Activated effector memory CD4-positive, alpha-beta T cell treated with Interleukin-2 at 50 U/mL for 16 hours (primary cell): ENCODE data around the gene BIRC5.
"Not testable (repeated sequence)": the region's sequence is repeated elsewhere in the genome, so short reads cannot be mapped to it uniquely, and the experiment has no call there.

Experiments
- DNase-seq: peaks from one replicate; pipeline ENCODE4 v3.0.0-alpha.2; 2020

Gene BIRC5

GRCh38 chr17:78214016-78214705 lies at the start of gene BIRC5:
BIRC5 (plus strand) TSS chr17:78214253; CDS start chr17:78214317, 64 bp downstream.
- peak; percentile 81 for DNase-seq

DNA sequence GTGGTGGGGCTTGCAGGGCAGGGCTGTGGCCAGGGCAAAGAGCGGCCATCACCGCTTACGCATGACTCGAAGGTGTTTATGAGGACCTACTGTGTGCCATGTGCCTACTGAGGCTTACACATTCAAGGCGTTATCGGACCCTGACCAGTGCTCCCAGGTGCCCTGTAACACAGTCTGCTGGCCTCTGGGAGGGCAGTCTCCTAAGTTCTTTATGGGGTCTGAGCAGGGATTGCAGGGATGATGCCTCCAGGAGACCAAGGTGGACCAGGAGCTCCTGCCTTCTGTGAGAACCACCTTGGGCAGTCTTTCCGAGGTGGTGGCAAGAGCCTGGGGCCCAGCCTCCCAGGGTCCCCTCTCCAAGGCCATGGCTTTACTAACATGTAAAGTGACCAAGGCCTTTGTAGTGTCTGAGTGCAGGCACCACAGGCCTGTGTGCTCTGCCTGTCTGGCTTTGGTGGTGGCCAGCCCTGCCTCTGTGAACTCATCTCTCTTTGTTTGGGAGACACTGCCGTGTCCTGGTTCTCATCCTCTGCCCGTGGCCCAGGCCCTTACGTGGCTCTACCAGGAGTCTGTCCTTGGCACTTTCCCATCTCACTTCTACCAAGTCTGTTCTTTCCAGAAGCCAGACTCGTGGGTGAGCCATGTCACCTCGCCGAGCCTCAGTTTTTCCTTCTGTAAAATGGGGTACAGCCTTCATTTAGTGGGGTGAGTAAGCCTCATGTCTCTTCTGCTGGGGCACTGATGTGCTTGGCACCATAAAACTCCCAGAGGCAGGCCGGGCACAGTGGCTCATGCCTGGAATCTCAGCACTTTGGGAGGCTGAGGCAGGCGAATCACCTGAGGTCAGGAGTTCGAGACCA lies 49.1 kb upstream of the BIRC5 start:
- no peak for DNase-seq

GRCh38 chr17:78166416-78166815 lies 47.6 kb upstream of the BIRC5 start:
- no peak for DNase-seq

DNA sequence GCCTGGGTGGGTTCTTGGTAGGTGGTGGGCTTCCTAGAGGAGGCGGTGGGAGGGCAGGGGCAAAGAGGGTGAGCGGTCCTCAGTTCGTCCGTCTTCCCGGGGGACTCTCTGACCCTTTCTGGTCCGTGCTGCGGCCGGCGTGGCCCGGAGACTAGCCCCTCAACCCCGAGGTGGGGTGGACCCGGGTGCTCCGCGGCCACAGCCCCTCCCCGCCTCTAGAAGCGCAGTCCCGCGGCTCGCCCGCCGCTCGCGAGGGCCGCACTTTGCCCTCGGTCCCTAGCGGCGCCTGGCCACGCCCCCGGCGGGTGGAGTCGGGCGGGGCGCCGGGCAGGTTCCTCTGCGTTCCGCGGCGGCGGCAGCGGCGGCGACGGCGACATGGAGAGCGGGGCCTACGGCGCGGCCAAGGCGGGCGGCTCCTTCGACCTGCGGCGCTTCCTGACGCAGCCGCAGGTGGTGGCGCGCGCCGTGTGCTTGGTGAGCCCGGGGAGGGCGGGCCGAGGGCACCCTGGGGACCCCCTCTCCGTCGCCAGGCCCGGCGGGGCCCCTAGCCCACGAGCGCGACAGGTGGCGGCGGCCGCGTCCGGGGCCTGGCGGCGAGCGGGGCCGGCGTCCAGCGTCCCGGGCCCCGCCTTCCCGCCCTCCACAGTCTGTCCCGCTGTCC lies 45.7 kb upstream of the BIRC5 start, which contains the start of gene SYNGR2:
Gene SYNGR2 (plus strand): TSS at position 340 of the 661 bp plus-strand sequence. CDS start 36 bp downstream, at position 376.
- peak; percentile 83 for DNase-seq

GRCh38 chr17:78168903-78169793 lies 44.9 kb upstream of the BIRC5 start:
- DNase-seq = peak; percentile 34

GRCh38 chr17:78170692-78171590 lies 43.1 kb upstream of the BIRC5 start:
- no peak for DNase-seq

GRCh38 chr17:78171591-78172248 lies 42.3 kb upstream of the BIRC5 start:
- not testable (repeated sequence) for DNase-seq

DNA sequence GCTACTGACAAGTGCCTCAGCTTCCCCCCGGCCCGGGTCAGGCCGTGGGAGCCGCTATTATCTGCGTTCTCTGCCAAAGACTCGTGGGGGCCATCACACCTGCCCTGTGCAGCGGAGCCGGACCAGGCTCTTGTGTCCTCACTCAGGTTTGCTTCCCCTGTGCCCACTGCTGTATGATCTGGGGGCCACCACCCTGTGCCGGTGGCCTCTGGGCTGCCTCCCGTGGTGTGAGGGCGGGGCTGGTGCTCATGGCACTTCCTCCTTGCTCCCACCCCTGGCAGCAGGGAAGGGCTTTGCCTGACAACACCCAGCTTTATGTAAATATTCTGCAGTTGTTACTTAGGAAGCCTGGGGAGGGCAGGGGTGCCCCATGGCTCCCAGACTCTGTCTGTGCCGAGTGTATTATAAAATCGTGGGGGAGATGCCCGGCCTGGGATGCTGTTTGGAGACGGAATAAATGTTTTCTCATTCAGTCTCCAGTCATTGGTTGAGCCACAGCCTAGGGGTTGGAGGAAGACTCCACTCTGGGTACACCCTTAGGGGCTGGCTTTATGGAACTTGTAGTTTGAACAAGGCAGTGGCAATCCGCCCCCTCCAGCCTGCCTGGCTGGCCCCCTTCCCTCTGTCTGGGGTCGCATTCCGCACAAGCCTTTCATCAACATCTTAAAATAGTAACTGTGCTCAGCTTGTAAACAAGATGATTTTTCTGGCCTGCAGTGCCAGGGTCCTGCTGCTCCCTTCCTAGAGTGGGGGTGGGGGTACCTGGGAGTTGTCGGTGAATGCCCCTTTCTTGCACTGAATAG lies 41.6 kb upstream of the BIRC5 start:
- DNase-seq = no peak

- DNase-seq = no peak
These were observed 40.8 kb upstream of the BIRC5 start for GRCh38 chr17:78173097-78173715.

GRCh38 chr17:78174346-78174869 lies 39.6 kb upstream of the BIRC5 start:
- DNase-seq = no peak

- DNase-seq = no peak
These were observed 39.0 kb upstream of the BIRC5 start for GRCh38 chr17:78174870-78175642.

DNA sequence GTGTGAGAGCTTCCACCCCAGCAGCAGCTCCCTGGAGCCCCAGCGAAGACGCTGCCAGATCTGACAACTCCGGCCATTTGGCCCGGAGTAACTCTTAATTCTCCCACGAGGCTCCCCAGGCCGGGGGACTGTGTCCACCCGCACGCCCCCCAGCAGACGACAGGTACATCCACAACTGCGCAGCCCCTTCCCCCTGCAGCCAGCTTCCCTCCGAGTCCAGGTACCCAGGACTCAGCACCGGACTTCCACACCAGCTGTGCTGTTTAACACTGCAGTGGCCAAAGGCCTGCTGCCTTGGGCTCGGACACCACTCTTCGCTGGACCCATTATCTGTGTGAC lies 38.4 kb upstream of the BIRC5 start:
- DNase-seq = no peak

GRCh38 chr17:78176548-78177025 lies 37.5 kb upstream of the BIRC5 start:
- peak; percentile 68 for DNase-seq

DNA sequence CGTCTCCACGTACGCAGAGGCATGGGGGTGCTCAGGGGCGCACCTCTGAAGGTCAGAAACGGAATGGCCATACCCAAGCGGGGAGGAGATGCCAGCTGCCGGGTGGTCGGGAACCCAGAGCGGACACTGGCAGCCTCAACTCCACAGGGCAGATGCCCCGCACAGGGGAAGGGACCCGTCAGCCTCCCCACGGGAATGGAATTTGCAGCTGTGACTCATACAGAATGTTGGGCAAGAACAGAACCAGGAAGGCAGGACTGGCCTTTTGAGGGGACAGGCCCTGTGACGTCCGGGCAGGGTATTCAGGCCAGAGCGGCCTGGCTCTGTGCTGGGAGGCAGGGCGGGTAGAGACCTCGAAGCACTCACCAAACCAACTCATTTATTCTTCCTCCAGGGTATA lies 34.7 kb upstream of the BIRC5 start:
- DNase-seq = no peak

DNA sequence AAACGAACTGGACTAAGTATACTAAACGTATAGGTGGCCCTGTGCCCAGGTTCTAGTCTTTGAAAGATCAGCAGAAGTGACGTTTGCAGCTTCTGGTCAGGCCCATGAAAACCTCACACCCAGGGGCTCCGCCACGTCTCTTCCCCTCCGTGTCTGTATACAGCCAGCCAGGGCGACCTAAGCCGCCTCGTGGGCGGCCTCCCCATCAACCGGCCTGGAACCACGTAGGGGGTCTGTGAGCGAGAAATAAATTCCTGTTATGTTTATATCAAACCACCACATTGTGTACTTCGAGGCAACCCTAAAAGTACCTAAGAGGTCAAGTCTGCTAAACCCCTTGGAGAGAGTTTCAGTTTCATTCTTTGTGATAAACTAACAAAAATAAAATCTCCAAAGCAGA lies 34.0 kb upstream of the BIRC5 start:
- DNase-seq = no peak

DNA sequence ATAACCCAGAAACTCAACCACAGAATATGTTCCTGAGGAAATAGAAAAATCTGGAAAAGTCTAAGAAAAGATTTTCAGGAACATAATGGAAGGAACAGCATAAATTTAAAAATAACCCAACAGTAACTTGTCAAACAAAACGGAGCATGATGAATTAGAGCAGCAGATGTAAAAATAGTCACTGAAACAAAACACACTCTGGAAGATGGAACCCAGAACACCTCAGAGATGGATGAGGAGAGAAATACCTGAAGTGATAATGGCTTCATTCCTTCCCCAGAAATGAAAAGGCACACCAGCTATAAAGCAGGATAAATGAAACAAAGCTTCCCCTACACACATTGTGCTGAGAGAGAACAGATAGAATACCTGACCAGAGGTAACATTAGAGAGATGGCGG lies 33.5 kb upstream of the BIRC5 start:
- no peak for DNase-seq

DNA sequence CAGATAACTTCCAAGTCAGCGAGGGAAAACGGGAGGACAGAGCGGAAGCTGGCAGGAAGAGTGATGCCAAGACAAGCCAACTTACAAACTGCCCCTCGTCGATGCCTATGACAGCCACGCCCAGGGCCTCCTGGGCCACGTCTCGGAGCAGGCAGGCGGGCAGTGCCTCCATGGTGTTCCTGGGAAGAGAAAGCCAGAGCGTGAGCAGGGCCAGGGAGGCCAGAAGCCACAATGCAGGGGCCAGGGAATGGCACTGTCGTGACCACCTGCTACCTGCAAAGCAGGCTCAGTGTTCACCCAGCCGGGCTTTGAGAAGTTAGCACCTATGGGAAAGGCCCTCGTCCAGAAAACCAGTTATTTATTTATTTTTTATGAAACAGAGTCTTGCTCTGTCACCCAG lies 31.5 kb upstream of the BIRC5 start:
- DNase-seq = no peak

- no peak for DNase-seq
These were observed 30.1 kb upstream of the BIRC5 start for GRCh38 chr17:78183916-78184315.
